GM23248 (cell line): ENCODE data around the gene TBX19. TPM values are rescaled to one million over a fixed set of nuclear protein-coding genes. Genes with fewer than 3 reads are reported as not detected.

Experiments
- DNase-seq: peaks from one replicate; pipeline ENCODE4 v3.0.0-alpha.2; 2015
- H2AFZ ChIP-seq: fragments of 200-600 bp; sonication (generic); 2 replicates; pipeline ENCODE4 v1.6.1; 2016; ENCODE audit warnings: antibody characterized with exemption
- H3F3A ChIP-seq: fragments of 200-600 bp; sonication (generic); 2 replicates; pipeline ENCODE4 v1.6.1; 2016; ENCODE audit warnings: mild to moderate bottlenecking, antibody characterized with exemption, mixed run types; ENCODE audit not compliant: insufficient read depth
- H3K27ac ChIP-seq: fragments of 200-600 bp; sonication (generic); 2 replicates; pipeline ENCODE4 v1.5.1; 2016; ENCODE audit warnings: mild to moderate bottlenecking
- H3K27me3 ChIP-seq: fragments of 200-600 bp; sonication (generic); replicated peaks from 2 replicates; pipeline ENCODE4 v1.6.1; 2016; ENCODE audit warnings: mild to moderate bottlenecking; ENCODE audit not compliant: insufficient read depth
- H3K36me3 ChIP-seq: fragments of 200-600 bp; sonication (generic); 2 replicates; pipeline ENCODE4 v1.6.1; 2016; ENCODE audit warnings: low read depth, mild to moderate bottlenecking
- H3K4me1 ChIP-seq: fragments of 200-600 bp; sonication (generic); 2 replicates; pipeline ENCODE4 v1.6.1; 2016; ENCODE audit warnings: mild to moderate bottlenecking; ENCODE audit not compliant: insufficient read depth
- H3K4me2 ChIP-seq: fragments of 200-600 bp; sonication (generic); one replicate; pipeline ENCODE4 v1.6.1; 2016; ENCODE audit warnings: mild to moderate bottlenecking; ENCODE audit not compliant: unreplicated experiment
- H3K4me3 ChIP-seq: fragments of 200-600 bp; sonication (generic); 2 replicates; pipeline ENCODE4 v1.5.1; 2016; ENCODE audit warnings: mild to moderate bottlenecking
- H3K79me2 ChIP-seq: fragments of 200-600 bp; sonication (generic); 2 replicates; pipeline ENCODE4 v1.6.1; 2016; ENCODE audit warnings: mild to moderate bottlenecking; ENCODE audit not compliant: insufficient read depth
- H3K9ac ChIP-seq: fragments of 200-600 bp; sonication (generic); 2 replicates; pipeline ENCODE4 v1.6.1; 2016; ENCODE audit warnings: mild to moderate bottlenecking
- H3K9me2 ChIP-seq: fragments of 200-600 bp; sonication (generic); 2 replicates; pipeline ENCODE4 v1.6.1; 2016; ENCODE audit warnings: mixed run types, mild to moderate bottlenecking, moderate library complexity; ENCODE audit not compliant: insufficient read depth
- H3K9me3 ChIP-seq: fragments of 200-600 bp; sonication (generic); one replicate; pipeline ENCODE4 v1.6.1; 2017; ENCODE audit warnings: low read depth
- H4K20me1 ChIP-seq: fragments of 200-600 bp; sonication (generic); 2 replicates; pipeline ENCODE4 v1.6.0; 2016; ENCODE audit not compliant: insufficient read depth
- EZH2 ChIP-seq: fragments of 200-600 bp; sonication (generic); IDR thresholded peaks from 2 replicates; pipeline ENCODE4 v1.6.1; 2018; ENCODE audit warnings: antibody characterized with exemption, mild to moderate bottlenecking; ENCODE audit not compliant: insufficient read depth, poor library complexity, severe bottlenecking
- EZH2phosphoT487 ChIP-seq: fragments of 200-600 bp; sonication (generic); IDR thresholded peaks from 2 replicates; pipeline ENCODE4 v1.6.1; 2018; ENCODE audit warnings: antibody characterized with exemption, moderate library complexity, mild to moderate bottlenecking, low read depth; ENCODE audit not compliant: insufficient read depth
- WGBS, 2 experiments: methylation state at CpG; one replicate each; pipeline ENCODE4 v1.1.6; 2015 to 2017; ENCODE audit warnings: low lambda C conversion rate in 2 of 2, low coverage in 1 of 2; ENCODE audit errors: missing lambda C conversion rate in 2 of 2; 5-methylcytosine and 5-hydroxymethylcytosine counted together
- in situ Hi-C: fragments of 300-500 bp; cut with MboI; formaldehyde crosslinking; loops from 2 replicates; pipeline ENCODE4 v1.15.0; 2020
- polyA plus RNA-seq: library from polyadenylated mRNA; unstranded; fragments of >200 nt; fragmentation: Nextera tagmentation; extraction: Ambion mirVana; gene quantifications from 2 replicates; pipeline ENCODE4 v1.2.1, GENCODE V29; 2016
- total RNA-seq: library from RNA; depleted of rRNA; stranded (reverse); fragments of >200 nt; shearing (Covaris generic); gene quantifications from 2 replicates; pipeline ENCODE4 v1.2.3, GENCODE V29; 2014

Gene TBX19
- total and polyA plus RNA-seq, 2 experiments from 2014 or later = 1.1 to 1.2 TPM

DNA sequence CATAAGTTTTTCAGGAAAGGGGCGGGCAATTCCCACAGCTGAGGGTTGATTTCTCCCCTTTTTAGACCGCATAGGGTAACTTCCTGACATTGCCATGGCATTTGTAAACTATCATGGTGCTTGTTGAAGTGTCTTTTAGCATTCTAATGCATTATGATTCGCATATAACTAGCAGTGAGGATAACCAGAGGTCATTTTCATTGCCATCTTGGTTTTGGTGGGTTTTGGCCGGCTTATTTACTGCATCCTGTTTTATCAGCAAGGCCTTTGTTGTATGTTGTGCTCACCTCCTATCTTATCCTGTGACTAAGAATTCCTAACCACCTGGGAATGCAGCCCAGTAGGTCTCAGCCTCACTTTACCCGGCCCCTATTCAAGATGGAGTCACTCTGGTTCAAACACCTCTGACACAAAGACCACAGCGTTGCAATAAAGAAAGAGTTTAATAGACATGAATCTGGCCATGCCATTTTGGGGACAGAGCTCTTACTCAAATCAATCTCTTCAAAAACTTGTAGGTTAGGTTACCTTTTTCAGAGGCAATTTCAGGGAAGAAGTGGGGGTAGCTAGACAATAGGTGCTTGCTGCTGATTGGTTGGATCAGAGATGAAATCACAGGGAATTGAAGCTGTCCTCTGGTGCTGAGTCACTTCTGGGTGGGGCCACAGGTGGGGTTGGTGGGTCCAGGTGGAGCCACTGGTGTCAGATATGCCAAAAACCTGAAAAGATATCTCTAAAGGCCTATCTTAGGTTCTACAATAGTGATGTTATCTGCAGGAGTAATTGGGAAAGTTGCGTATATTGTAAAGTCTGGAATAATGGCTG, 23.3 kb downstream of the TBX19 start:
- in situ Hi-C loops = no loop called here
- Histone ChIP-seq H4K20me1 (no peaks in the 10 kb centered on the region), H3K9me2 (no peaks in the 10 kb centered on the region), H3K4me2 (no peak overlapping the region), H3K36me3 (no peaks in the 10 kb centered on the region; the same call in 1 of the 2 replicates), H3F3A (peaks cover 18% of the 10 kb centered on the region), H3K27ac (no peak overlapping the region), H3K9ac (no peak overlapping the region), H3K9me3 (no peaks in the 10 kb centered on the region), H3K79me2 (no peaks in the 10 kb centered on the region), H2AFZ (no peak overlapping the region), H3K4me1 (peaks cover 24% of the 10 kb centered on the region), H3K27me3 (no peaks in the 10 kb centered on the region), H3K4me3 (no peak overlapping the region)
- TF ChIP-seq EZH2 (no peak), EZH2phosphoT487 (no peak)
- 90 to 92% methylated on average over 7 of the region's 7 CpGs for WGBS, 2 experiments
- no peak for DNase-seq

DNA sequence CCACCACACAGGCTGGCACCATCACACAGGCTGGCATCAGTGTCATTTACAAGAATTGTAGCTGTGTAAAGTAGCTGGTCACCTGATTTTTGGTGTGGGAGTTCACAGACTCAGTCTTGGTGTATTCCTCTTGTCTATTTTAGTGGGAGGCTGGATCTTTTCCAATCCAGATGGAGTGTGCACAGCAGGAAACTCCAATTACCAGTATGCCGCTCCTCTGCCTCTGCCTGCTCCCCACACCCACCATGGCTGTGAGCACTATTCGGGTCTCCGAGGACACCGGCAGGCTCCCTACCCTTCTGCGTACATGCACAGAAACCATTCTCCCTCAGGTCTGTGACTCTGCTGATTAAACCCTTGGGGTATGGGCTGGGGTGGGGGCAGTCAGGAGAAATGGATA, 24.2 kb downstream of the TBX19 start:
- no peaks in the 10 kb centered on the region for H3K79me2 ChIP-seq
- H3K4me3 ChIP-seq = no peak overlapping the region
- H3K9me2 ChIP-seq = no peaks in the 10 kb centered on the region
- in situ Hi-C loops = no loop called here
- peaks cover 18% of the 10 kb centered on the region for H3F3A ChIP-seq
- peaks cover 24% of the 10 kb centered on the region for H3K4me1 ChIP-seq
- 61 to 67% methylated on average over 5 of the region's 5 CpGs for WGBS, 2 experiments
- H3K4me2 ChIP-seq = no peak overlapping the region
- H3K27ac ChIP-seq = no peak overlapping the region
- H4K20me1 ChIP-seq = no peaks in the 10 kb centered on the region
- no peaks in the 10 kb centered on the region; the same call in 1 of the 2 replicates for H3K36me3 ChIP-seq
- H3K9ac ChIP-seq = no peak overlapping the region
- no peak overlapping the region for H2AFZ ChIP-seq
- DNase-seq = no peak
- no peaks in the 10 kb centered on the region for H3K9me3 ChIP-seq
- TF ChIP-seq EZH2phosphoT487 (no peak), EZH2 (no peak)
- H3K27me3 ChIP-seq = no peaks in the 10 kb centered on the region

DNA sequence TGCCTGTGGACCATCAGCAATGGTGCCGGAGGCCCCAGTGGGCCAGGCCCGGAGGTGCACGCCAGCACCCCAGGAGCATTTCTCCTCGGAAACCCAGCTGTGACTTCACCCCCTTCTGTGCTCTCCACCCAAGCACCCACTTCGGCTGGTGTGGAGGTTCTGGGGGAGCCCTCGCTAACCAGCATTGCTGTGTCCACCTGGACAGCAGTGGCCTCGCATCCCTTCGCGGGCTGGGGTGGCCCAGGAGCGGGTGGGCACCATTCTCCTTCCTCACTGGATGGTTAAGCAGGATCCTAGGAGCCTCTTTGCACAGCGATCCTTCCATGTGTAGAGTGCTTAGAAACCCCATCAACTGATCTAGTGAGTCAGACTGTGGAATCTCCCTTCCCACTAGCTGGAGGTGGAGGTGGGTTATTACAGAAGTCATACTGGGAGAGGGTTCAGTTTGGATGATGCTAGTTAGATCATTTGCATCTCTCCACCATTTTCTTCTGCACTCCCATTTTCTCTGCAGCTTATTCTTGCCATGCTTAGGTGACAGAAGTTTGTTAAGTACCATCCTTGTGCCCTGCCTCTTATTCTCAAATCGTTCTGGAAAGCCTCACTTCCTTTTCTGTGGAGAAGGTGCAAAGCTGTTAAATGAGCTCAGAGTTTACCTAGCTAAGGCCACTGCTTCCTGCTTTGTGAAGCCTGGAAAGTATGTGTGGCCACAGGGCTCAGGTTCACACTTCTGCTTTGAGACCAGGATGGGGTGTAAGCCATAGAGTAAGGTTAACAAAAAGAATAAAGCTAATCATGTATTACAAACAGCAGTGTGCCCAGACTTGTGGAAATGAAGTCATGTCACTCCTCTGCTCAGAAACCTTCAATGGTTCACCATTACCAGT, 32.3 kb downstream of the TBX19 start:
- Histone ChIP-seq H3K79me2 (no peaks in the 10 kb centered on the region), H3K4me3 (no peak overlapping the region), H3K9me2 (no peaks in the 10 kb centered on the region), H3K27me3 (no peaks in the 10 kb centered on the region), H4K20me1 (no peaks in the 10 kb centered on the region), H3K9ac (no peak overlapping the region), H3K27ac (no peak overlapping the region), H3K36me3 (no peaks in the 10 kb centered on the region; the same call in 1 of the 2 replicates), H2AFZ (no peak overlapping the region), H3K9me3 (no peaks in the 10 kb centered on the region), H3K4me2 (no peak overlapping the region), H3K4me1 (no peaks in the 10 kb centered on the region), H3F3A (no peaks in the 10 kb centered on the region)
- no peak for TF ChIP-seq EZH2
- no peak for TF ChIP-seq EZH2phosphoT487
- in situ Hi-C loops = no loop called here
- no peak for DNase-seq
- WGBS, 2 experiments = 93 to 94% methylated on average over 12 of the region's 12 CpGs

GRCh38 chr1:168316142-168316541, 35.5 kb downstream of the TBX19 start:
- H3K27me3 ChIP-seq = no peaks in the 10 kb centered on the region
- TF ChIP-seq EZH2phosphoT487 (no peak), EZH2 (no peak)
- H3F3A ChIP-seq = peaks cover 7% of the 10 kb centered on the region
- H3K36me3 ChIP-seq = no peaks in the 10 kb centered on the region
- no peak overlapping the region for H3K9ac ChIP-seq
- H3K9me3 ChIP-seq = no peaks in the 10 kb centered on the region
- 93 to 100% methylated on average over 1 of the region's 1 CpG for WGBS, 2 experiments
- no peaks in the 10 kb centered on the region for H3K9me2 ChIP-seq
- H2AFZ ChIP-seq = no peak overlapping the region
- H3K4me3 ChIP-seq = no peak overlapping the region
- peaks cover 8% of the 10 kb centered on the region for H3K4me1 ChIP-seq
- DNase-seq = no peak
- H4K20me1 ChIP-seq = no peaks in the 10 kb centered on the region
- H3K4me2 ChIP-seq = no peak overlapping the region
- in situ Hi-C loops = no loop called here
- no peak overlapping the region for H3K27ac ChIP-seq
- no peaks in the 10 kb centered on the region for H3K79me2 ChIP-seq
